Stimulated activated CD4-positive, alpha-beta T cell treated with anti-CD3 and anti-CD28 coated beads, Interleukin-12 subunit alpha, Interleukin-12 subunit beta, amount 100 ng/mL, for 48 hours (primary cell): Measurements from ENCODE around the gene AMIGO3.

Experiments
- DNase-seq, 3 donors: peaks; one replicate each; pipeline ENCODE4 v3.0.0-alpha.2; 2020; ENCODE audit warnings: low read depth in 2 of 3, low spot score in 1 of 3

AMIGO3 gene

DNA sequence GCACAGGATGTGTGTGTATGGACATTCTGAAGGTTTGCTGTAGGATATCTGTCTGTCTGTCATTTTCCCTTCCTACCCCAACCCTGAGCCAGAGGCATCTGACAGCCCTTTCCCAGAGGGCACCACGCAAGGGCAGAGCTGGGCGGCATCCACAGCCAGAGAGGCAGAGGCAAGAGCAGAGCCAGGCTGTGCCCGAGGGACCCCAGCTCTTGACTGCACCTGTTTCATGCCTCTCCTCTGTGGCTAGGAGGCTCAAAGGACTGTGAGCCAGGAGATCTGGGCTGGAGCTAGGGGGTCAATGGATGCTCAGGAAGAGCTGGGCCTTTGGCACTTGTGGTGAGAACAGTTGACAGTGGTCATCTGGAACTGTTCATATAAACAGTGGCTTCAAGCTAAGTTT lies 50.1 kb downstream of the AMIGO3 start:
- DNase-seq = no peak

DNA sequence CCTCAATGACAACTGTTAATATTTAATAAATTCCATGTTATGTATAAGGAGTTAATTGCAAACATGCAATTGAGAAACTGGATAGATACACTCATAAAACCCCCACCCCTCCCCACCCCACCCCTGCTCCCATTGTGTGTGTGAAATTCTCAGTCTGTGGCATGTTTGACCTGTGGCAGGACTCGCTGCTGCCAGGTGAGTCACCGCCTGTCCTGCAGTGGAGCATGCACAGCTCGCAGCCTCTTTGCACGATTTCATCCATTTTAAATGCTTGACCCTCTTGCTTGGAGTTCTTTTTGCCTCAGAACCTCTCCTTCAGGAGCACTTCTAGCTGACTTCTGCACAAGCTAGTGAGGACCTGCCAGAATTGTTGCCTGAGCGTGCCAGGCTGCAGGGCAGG lies 50.6 kb downstream of the AMIGO3 start:
- no peak for DNase-seq

DNA sequence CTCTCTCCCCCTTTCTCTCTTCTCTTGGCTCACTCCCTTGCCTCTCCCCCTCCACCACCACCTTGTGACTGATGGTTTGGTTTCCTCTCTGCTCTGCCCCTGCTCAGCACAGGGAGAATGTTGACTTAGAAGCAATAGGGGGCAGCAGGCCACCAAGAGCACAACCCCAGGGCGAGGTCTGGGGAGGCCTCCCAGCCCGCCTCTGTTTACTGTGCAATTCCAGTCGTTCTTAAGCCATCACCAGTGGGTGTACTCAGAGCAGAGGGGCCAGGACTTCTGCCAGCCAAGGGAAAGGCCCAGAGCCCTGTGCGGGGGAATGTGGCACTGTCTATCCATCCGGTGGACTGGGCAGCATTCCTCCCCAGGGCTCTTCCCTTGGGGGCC lies 51.1 kb downstream of the AMIGO3 start:
- no peak for DNase-seq

DNA sequence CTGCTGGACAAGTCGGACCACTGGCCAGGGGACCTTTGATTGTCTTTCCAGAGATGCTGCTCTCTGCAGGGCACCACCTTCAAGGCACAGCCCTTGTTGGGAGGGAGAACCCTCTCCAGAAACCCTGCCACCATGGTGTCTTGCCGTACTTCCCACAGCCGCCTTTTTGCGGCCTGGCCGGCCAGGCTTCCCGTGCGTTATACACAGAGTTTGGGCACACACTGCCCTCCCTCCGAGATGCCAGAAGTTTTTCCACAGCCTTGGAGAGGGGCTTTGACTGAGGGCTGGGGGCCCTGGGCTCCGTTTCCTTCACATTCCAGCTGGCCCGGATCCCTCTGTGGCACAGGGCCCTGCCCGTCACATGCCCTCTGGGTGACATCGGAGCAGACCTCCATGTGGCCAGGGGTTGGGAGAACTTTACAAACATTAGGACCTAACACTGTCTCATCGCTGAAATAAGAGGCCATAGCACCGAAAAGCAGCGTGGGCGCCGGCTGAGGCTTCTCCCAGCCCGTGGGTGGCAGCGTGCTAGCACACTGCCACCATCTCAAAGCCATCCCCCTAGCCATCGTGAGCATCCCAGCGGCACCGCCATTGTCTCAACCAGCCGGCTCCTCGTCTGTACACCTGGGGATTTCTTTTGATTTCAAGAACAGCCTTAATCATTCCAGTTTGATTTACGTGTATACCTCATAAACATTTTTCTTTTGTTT lies 51.6 kb downstream of the AMIGO3 start:
- DNase-seq = no peak
